HG02943 (cell line): ENCODE results near the gene TBC1D14.
"Not testable (repeated sequence)": the region's sequence is repeated elsewhere in the genome, so short reads cannot be mapped to it uniquely, and the experiment has no call there.

Source experiments
- ATAC-seq: cut with Tn5 transposase; IDR thresholded peaks from one replicate; pipeline ENCODE4 v1.9.1; 2021; ENCODE audit warnings: mild to moderate bottlenecking, low read depth, moderate library complexity; ENCODE audit not compliant: unreplicated experiment

The TBC1D14 gene

DNA sequence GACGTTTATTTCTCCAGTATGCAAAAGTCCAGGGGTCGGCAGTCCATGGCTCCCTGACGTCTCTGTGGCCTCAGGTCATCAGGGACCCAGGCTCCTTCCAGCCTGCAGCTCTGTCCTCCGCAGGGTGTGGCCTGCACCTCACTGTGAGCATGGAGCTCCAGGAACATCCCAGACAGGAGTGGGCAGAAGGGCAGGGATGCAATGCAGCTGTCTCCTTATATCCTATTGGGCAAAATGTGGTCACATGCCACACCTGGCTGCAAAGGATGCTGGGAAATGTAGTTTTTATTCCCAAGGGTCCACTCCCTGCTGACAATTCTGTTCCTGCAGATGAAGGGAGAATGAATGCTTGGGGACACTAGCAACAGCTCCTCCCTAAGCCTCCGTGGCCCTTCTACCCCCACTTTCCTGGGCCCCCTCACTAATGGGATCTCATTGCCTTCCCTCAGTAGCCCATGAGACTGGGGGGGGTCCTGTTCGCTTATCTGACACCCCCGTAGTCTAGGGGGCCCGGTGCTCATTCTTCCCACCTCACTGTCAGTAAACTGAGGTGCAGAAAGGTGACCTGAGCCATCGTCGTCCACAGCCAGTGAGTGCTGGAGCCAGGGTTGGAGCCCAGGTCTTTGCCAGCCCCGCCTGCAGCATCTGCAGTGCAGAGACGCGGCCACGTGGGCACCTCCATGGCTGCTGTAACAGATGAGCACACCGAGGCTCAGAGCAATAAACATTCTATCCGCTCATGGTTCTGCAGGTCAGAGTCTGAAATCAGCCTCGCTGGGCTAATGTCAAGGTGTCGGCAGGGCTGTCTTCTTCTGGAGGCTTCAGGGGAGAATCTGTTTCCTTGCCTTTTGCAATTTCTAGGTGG lies 164.1 kb downstream of the TBC1D14 start:
- no peak for ATAC-seq

DNA sequence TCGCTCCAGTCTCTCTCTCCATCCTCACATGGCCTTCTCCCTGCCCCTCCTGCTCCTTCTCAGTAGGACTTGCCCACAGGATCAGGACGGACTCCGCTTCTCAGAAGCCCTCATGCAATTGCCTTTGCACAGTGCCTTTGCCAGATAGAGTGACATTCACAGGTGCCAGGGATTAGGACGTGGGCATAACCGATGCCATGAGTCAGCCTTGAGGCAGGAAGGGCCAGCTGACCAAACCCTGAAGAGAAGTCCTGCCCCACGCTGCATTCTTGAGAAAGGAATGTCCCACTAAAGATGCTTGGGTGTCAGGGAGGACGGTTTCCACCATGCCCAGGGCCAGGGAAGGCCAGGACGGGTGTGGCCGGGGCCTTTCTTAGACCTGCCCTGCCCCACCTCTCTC lies 164.8 kb downstream of the TBC1D14 start:
- no peak for ATAC-seq

DNA sequence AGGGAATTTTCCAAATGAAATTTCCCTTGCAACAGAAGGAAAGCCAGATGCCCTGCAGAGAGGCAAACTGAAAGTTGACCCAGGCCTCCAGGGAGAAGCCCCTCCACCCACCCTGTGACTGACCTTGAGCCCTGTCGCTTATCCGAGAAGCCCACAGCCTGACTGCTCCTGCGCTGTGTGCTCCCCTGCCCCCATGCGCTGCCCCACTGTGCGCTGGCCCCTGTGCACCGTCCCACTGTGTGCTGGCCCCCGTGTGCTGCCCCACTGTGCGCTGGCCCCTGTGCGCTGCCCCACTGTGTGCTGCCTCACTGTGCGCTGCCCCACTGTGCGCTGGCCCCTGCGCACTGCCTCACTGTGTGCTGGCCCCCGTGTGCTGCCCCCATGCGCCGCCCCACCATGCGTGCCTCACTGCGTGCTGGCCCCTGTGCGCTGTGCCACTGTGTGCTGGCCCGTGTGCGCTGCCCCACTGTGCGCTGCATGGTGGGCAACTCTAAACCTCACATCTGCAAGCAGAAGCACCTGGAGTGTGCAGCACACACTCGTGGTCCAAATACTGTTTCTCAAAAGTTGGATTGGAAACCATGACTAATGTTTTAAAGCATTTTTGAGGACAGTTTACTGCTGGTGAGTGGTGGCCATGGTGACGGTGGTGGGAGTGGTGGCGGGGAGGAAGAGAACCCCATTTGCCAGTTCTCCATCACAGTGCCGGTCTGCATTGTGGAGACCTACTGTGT lies 166.5 kb downstream of the TBC1D14 start:
- no peak for ATAC-seq

DNA sequence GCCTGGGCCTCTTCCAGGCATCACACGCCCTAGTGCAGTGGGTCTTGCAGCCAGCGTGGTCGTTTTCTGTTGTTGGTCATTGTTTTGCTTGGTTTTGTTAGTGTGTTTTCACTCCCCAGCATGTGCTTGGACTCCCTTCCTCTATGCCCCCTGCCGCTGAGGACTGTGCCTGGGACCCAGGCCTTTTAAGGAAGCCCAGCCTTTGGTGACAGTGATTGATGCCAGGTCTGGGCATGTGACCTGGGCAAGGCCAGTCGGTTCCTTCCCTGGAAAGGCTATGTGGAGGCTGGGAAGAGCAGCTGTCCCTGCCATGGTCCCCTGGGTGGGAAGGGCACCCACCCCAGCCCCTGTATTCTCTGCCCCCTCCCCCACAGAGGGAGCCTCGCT lies 167.1 kb downstream of the TBC1D14 start:
- ATAC-seq, result no peak

DNA sequence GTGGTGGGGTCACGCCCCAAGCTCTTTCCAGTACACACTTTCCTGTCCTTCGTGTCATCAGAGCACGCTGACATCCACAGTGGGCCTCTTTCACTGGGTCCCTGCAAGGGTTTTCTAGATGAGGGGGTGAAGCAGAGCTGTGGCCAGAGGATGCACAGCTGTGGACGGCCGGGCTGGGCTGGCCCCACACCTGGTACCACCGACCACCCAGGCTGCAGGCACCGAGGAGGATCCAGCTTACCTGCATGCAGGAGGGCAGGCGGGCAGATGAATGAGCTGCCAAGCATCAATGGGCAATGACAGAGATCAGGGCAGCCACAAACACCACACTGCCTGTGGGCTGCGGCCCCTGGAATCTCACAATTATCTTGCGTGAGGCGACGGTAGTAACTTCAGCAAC lies 167.7 kb downstream of the TBC1D14 start:
- ATAC-seq, result no peak

DNA sequence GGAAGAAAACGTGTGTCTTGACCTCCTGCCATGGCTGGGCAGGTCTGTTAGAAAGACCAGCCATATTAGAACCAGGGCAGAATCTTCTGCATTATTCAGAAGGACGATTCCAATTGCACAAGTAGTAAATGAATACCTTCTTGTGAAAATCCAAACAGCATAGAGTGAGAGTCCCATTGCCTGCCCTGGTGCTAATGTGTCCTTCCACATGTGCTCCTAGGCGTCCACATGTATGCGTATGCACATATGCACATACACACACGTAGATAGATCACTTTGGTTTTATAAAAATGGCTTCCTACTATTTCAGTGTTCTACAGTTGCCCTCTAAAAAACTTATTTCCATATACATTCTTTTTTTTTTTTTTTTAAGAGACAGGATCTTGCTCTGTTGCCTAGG lies 168.4 kb downstream of the TBC1D14 start:
- ATAC-seq, result no peak

DNA sequence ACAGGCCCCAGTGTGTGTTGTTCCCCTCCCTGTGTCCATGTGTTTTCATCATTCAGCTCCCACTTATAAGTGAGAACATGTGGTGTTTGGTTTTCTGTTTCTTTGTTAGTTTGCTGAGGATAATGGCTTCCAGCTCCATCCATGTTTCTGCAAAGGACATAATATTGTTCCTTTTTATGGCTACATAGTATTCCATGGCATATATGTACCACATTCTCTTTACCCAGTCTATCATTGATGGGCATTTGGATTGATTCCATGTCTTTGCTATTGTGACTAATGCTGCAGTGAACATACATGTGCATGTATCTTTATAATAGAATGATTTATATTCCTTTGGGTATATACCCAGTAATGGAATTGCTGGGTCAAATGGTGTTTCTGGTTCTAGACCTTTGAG lies 169.9 kb downstream of the TBC1D14 start:
- not testable (repeated sequence) for ATAC-seq

DNA sequence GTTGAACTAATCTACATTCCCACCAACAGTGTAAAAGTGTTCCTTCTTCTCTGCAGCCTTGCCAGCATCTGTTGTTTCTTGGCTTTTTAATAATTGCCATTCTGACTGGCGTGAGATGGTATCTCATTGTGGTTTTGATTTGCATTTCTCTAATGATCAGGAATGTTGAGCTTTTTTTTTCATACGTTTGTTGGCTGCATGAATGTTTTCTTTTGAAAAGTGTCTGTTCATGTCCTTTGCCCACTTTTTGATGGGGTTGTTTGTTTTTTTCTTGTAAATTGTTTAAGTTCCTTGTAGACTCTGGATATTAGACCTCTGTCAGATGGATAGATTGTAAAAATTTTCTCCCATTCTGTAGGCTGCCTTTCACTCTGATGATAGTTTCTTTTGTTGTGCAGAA lies 170.3 kb downstream of the TBC1D14 start:
- ATAC-seq, result not testable (repeated sequence)
